Cardiac fibroblast (primary cell): ENCODE measurements around the gene MSLN.

Experiments
- DNase-seq, 2 donors: peaks; one replicate each; pipeline versions ENCODE4 v3.0.0 to v3.0.0-alpha.2; 2010; ENCODE audit warnings: low read depth in 2 of 2
- H3K4me3 ChIP-seq, 2 donors: replicated peaks in 1 of 2; 1 replicate in 1 of 2; 2 replicates in 1 of 2; pipeline ENCODE4 v1.5.1; 2011; ENCODE audit warnings: low read depth in 2 of 2, low read length in 2 of 2, mild to moderate bottlenecking in 2 of 2, moderate library complexity in 1 of 2
- TF ChIP-seq, protein P1 (sequence below): IDR thresholded peaks from one replicate; pipeline ENCODE4 v1.5.1; 2011; ENCODE audit warnings: low read depth, mild to moderate bottlenecking, low read length, inconsistent platforms

The MSLN gene

DNA sequence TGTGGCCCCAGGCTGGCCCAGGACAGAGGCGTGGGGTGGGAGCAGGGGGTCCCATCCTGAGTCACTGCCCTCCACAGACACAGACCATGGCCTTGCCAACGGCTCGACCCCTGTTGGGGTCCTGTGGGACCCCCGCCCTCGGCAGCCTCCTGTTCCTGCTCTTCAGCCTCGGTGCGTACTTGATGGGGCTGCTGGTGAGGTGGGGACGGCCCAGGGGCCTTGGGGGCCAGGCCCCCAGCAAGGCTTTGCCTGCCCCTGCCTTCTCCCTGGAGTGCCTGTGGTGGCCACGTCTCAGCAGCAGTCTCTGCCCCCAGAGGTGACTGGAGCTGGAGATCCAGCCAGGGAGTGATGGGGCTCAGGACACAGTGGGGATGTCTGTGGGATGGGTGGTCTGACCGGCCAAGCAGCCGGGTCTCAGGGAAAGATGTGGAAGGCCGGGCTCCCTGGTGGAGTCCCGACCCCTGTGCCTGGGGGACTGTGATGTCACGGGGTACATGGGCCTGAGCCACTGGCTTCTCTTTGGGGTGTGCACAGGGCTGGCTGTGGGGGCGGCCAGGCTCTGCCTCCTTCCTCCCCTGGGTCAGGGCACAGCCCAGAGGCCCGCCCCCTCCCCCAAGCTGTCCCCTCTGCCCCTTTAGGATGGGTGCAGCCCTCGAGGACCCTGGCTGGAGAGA lies 2.2 kb downstream of the MSLN start:
- DNase-seq: no peak

DNA sequence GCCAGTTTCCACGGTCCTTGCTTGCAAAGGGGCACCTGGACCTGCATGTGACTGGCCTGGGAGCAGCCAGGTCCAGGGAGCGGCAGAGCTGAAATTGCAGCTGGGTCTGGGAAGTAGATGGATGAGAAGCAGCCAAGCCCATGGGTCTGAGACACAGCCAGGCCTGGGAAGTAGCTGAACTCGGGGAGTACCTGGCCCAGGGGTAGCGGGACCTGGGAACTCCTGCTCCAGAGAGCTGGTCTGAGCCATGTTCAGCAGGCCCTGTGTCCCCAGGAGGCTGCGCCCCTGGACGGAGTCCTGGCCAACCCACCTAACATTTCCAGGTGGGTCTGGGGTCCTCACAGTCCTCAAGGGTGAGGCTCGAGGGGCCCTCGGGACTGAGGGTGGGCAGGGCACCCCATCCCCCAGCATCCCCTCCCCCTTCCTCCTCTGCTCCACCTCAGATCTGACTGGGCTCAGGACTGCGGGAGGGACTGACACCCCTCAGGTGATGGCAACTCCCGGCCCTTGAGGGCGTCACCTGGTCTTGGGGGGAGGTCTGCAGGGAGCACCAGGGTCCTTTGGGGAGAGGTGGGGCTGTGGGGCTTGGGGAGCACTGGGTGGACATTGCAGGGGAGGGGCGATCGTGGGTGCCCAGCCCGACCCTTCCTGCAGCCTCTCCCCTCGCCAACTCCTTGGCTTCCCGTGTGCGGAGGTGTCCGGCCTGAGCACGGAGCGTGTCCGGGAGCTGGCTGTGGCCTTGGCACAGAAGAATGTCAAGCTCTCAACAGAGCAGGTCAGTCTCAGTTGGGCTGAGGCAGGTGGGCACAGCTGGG lies 3.0 kb downstream of the MSLN start:
- DNase-seq: no peak
- TF ChIP-seq, protein P1, sequence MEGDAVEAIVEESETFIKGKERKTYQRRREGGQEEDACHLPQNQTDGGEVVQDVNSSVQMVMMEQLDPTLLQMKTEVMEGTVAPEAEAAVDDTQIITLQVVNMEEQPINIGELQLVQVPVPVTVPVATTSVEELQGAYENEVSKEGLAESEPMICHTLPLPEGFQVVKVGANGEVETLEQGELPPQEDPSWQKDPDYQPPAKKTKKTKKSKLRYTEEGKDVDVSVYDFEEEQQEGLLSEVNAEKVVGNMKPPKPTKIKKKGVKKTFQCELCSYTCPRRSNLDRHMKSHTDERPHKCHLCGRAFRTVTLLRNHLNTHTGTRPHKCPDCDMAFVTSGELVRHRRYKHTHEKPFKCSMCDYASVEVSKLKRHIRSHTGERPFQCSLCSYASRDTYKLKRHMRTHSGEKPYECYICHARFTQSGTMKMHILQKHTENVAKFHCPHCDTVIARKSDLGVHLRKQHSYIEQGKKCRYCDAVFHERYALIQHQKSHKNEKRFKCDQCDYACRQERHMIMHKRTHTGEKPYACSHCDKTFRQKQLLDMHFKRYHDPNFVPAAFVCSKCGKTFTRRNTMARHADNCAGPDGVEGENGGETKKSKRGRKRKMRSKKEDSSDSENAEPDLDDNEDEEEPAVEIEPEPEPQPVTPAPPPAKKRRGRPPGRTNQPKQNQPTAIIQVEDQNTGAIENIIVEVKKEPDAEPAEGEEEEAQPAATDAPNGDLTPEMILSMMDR: no peak
- no peak overlapping the region for H3K4me3 ChIP-seq

More for the DNA sequence above, 2.2 kb downstream of the MSLN start:
- TF ChIP-seq, protein P1: no peak
- H3K4me3 ChIP-seq: no peak overlapping the region

DNA sequence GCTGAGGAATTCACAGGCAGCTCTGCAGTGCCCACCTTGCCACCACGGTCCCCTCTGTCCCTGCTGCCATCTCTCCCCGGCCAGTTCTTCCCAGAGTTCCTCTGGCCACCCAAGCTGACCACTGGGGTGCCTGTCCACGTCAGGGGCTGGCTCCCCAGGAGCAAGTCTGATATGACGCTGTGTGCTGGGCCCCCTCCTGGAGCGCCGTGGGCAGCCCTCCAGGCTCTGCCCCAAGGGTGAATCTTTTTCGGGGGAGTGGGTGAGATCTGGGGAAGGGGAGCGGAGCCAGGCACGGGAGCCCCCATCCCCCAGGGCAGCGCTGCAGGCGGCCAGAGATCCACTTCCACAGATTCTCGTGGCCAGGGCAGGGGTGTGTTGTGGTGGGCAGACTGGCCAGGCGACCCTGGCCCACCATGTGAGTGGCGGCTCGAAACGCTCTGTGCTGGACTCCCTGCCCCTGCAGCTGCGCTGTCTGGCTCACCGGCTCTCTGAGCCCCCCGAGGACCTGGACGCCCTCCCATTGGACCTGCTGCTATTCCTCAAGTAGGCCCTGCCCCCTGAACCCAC lies 3.7 kb downstream of the MSLN start:
- TF ChIP-seq, protein P1: no peak
- H3K4me3 ChIP-seq: no peak overlapping the region
- no peak for DNase-seq

DNA sequence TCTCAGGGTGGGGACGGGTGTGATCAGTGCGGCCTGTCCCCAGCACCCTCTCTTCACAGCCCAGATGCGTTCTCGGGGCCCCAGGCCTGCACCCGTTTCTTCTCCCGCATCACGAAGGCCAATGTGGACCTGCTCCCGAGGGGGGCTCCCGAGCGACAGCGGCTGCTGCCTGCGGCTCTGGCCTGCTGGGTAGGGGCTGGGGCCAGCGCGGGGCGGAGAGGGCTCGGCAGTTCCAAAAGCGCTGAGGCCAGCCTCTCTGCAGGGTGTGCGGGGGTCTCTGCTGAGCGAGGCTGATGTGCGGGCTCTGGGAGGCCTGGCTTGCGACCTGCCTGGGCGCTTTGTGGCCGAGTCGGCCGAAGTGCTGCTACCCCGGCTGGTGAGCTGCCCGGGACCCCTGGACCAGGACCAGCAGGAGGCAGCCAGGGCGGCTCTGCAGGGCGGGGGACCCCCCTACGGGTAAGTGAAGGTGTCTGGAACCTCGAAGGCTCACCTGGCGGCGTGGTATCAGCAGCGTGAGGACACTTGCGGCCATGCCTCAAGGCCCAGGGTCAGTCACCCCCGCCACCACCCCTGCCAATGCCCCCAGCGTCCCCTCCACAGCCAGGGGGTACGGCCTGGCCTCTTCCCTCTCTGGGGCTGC lies 4.4 kb downstream of the MSLN start:
- no peak overlapping the region for H3K4me3 ChIP-seq
- no peak for DNase-seq
- TF ChIP-seq, protein P1: no peak

DNA sequence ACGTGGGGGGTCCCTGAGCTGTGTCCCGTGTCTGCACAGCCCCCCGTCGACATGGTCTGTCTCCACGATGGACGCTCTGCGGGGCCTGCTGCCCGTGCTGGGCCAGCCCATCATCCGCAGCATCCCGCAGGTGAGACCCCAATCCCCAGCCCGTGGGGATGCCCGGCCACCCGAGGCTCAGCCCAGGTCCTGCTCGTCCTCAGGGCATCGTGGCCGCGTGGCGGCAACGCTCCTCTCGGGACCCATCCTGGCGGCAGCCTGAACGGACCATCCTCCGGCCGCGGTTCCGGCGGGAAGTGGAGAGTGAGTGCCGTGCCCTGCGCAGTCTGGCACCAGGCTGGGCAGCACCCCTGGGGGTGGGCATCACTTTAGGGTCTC lies 4.9 kb downstream of the MSLN start:
- no peak for DNase-seq
- TF ChIP-seq, protein P1: no peak

DNA sequence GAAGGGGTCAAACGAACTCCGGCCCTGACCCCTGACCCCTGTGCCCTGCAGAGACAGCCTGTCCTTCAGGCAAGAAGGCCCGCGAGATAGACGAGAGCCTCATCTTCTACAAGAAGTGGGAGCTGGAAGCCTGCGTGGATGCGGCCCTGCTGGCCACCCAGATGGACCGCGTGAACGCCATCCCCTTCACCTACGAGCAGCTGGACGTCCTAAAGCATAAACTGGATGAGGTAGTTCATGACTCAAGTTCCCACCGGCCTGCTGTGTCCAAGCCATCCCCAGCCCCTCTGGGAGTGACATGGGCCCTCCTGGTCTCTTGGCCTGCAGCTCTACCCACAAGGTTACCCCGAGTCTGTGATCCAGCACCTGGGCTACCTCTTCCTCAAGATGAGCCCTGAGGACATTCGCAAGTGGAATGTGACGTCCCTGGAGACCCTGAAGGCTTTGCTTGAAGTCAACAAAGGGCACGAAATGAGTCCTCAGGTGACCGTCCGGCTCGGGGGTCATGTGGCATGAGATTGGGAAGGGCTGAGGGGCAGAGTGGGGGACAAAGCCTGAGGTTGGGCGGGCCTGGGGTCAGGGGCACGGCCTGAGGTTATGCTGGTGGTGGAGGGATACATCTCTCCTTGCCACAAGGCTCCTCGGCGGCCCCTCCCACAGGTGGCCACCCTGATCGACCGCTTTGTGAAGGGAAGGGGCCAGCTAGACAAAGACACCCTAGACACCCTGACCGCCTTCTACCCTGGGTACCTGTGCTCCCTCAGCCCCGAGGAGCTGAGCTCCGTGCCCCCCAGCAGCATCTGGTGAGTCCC lies 5.7 kb downstream of the MSLN start:
- DNase-seq: no peak
- H3K4me3 ChIP-seq: no peak overlapping the region
- TF ChIP-seq, protein P1: no peak

More for the DNA sequence above, 4.9 kb downstream of the MSLN start:
- no peak overlapping the region for H3K4me3 ChIP-seq
